Measurements from ENCODE around the gene COX10.
"Not testable (repeated sequence)": the region's sequence is repeated elsewhere in the genome, so short reads cannot be mapped to it uniquely, and the experiment has no call there.

Gene COX10

DNA sequence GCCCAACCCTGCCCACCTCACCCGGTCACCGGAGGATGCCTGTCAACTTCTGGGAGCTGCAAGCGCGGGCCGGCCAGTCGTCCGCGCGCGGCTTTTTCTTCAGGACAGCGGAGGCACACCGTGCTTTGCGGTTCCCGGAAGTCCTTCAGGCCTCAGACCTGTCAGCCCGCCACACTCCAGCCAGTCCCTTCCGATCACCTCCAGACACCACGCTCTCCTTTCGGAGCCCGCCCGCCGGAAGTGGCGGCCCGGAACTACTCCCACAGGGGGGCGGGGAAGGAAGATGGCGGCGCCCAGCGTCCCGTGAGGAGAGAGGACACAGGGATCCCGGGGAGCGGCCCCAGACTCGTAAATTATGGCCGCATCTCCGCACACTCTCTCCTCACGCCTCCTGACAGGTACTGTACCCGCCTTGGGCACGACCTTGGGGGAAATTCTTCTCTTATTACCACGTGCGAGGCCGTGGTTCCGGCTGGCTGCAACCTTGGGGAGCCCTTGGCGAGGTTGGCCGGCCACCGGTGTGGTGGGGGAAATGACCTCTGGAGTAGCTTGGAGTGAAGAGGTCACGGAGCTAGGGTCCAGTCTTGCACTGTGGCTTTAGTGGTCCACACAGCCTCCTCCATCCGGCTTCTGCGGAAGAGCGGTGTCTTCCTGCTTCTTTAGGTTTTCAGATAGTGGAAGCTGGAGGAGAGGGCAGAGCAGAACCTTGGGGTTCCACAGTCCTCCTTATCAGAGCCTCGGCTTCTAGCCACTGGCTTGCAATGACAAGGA is at the start of gene COX10:
Gene COX10 (plus strand): TSS at position 254 of the 771 bp plus-strand sequence. CDS start 102 bp downstream, at position 356.
- peak in 1 of 2 experiments; percentile 71 for DNase-seq

DNA sequence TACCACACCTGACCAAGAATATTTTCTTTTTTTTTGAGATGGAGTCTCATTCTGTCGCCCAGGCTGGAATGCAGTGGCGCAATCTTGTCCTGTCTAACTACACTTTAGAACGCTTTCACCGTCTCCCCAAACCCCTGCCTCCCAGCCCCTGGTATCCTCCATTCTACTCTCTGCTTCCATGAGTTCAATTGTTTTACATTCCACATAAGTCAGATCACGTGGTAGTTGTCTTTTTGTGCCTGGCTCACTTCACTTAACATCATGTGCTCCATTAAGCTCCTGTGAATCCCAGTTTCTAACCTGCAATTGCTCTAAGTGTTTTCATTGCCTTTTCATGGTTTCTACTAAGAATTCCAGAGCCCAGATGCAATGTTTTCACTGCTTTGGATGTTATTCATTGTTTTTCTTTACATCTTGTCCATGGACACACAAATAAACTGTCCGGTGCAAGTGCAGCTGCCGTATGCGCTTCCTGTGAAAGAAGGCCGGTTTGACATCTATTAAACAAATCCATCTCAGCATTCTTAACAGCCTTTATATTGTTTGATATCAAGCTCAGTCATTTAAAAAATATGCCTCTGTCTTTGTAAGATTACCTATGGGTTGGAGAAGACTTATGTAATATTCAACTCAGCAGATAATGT is 47.5 kb upstream of the COX10 start:
- DNase-seq, result not testable (repeated sequence)

DNA sequence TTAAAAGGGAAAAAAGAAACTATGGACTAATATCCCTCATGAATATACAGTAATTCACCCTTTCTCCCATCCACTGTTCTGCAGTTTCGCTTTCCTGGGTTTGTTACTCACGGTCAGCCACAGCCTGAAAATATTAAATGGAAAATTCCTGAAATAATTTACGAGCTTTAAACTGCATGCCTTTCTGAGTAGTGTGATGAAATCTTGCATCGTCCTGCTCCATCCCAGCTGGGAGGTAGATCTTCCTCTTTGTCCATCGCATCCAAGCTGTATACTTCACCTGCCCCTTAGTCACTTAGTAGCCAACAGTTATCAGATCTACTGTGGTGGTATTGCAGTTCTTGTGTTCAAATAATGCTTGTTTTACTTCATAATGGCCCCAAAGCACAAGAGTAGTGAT is 39.5 kb upstream of the COX10 start:
- not testable (repeated sequence) for DNase-seq

DNA sequence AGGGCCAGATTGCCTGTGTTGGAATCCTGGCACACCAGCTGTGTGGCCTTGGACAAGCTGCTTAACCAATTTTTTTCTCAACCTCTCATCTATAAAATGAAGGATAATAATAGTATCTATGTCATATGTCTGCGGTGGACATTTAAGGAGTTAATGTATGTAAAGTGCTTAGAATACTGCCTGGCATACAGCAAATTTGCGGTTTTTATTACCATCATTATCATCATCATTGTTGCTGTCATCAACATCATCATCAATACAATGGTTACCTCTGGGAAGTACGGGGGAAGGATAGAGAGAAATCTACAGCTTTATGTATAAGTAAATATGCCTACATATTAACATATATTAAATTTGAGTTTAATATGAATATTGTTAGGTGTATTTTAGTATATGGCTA is 37.1 kb upstream of the COX10 start:
- no peak for DNase-seq

- DNase-seq, result no peak
Measured at GRCh38 chr17:14033166-14033565, 36.1 kb upstream of the COX10 start.

DNA sequence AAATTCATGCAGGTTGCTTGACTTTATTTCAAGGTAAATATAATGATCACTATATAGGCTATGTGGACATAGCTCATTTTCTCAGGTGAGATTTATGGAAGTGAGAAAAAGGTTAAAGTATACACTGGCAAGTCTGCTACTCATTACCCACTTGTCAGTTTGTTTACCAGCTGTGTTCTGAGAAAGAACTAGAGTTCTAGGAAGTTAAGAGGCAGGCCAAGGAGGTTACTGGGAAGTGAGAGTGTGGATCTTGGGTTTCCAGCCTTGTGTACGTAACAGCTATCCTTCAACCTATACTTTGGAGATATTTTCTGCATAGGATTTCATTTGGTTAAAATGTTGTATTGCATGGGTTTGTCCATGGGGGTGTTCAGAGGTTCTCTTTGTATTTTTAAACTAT is 31.9 kb upstream of the COX10 start:
- no peak for DNase-seq

GRCh38 chr17:14038206-14038605 is 31.1 kb upstream of the COX10 start:
- DNase-seq, result no peak

DNA sequence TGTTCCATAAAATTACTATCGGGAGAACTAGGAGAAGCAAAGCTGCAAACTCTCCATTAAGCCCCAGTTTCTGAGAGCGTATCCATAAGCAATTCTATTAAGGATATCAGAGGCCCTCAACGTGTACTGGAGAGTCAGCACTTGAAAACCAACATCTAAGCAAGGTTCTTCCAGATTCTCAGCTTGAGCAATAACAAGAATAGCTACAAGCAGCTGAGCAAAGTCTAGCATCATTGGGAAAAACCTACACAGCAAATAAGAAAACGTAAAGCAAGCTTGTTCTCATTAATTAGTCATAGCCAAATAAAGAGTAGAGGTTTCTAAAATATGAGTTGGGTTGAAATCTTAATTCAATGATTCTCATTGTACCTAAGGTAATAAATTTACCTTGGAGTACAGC is 26.9 kb upstream of the COX10 start:
- DNase-seq, result no peak

DNA sequence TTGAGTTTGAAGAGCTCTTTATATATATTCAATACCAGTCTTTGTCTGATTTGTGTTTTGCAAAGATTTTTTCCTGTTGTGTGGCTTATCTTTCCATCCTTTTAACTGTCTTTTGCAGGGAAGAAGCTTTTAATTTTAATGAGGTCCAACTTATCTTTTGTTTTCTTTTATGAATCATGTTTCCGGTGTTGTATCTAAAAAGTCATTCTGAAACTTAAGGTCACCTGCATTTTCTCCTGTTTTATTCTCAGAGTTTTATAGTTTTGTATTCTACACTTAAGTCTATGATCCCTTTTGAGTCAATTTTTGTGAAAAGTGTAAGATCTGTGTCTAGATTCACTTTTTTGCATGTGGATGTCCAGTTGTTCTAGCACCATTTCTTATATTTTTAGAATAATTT is 24.6 kb upstream of the COX10 start:
- no peak for DNase-seq

GRCh38 chr17:14046978-14047377 is 22.3 kb upstream of the COX10 start:
- DNase-seq, result no peak

GRCh38 chr17:14047591-14047990 is 21.7 kb upstream of the COX10 start:
- no peak for DNase-seq

GRCh38 chr17:14048169-14048568 is 21.1 kb upstream of the COX10 start:
- DNase-seq, result no peak

DNA sequence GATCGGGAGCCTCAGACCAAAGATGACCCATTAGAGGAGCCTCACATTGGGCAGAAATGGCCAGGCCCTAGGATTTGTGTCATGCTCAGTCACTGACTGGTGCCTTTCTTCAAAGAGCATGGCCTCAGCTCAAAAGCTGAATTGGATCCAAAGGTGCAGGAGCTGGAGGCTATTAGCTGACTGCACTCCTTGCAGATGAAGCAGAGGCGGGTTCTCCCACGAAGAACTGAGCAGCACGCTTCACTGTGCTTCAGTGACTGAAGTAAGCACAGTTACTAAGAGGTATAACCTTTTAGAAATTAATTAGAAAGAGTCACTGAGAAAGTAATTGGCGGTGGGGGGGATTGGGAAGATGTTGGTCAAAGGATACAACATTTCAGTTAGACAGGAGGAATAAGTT is 18.7 kb upstream of the COX10 start:
- no peak for DNase-seq

DNA sequence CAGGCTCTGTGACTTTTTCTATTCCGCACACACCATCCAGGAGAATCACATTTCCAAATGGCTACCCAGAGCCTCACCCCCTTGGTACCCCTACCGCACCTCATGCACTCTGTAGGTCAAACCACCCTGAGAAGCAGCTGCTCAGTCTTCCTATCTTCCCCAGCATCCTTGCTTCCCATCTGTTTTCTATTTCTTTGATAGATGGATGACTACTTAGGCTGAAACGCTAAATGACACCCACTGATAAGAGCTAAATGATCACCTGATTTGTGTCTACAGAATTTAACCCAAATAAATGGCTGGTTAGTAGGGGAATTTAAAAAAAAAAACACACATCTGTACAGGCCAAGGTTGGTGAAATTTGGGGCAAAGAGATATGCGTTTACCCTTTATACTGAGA is 17.6 kb upstream of the COX10 start:
- no peak for DNase-seq

GRCh38 chr17:14052886-14053615 is 16.3 kb upstream of the COX10 start:
- no peak for DNase-seq

DNA sequence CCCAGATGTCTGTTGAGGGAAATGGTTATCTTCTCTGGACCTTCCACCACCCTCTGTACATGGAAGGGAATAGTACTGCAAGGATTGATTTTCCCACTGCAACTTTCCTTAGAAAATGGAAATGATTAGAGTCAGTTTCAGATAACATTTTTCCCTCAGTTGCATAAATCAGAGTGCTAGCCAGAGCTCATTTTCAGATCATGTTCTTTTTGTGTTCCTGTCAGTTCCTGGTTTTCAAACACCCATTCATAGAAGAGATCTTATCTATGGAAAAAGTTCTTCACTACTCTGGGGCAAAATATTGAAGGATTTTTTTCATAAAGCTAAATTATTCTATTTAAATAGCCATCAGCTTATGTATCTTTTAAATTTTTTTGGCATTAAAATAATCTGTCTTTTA is 11.7 kb upstream of the COX10 start:
- DNase-seq, result no peak

DNA sequence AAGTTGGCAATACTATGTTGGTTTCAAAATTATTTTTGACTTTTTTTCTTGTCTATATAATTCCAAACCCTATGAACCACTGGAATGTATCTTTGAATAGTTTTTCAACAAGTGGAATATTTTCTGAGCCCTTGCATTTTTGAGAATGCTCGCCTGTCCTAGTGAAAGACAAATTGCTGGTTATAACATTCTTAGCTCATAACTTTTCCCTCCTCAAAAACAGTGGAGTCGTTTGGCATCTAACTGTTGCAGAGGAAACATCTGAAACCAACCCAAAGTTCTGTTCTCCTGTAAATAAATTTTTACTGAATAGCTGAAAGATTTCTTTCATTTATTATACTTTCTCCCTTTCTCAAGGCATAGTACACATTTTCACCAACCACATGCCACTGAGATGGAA is 11.3 kb upstream of the COX10 start:
- no peak for DNase-seq

GRCh38 chr17:14060706-14061105 is 8.6 kb upstream of the COX10 start:
- DNase-seq, result no peak

DNA sequence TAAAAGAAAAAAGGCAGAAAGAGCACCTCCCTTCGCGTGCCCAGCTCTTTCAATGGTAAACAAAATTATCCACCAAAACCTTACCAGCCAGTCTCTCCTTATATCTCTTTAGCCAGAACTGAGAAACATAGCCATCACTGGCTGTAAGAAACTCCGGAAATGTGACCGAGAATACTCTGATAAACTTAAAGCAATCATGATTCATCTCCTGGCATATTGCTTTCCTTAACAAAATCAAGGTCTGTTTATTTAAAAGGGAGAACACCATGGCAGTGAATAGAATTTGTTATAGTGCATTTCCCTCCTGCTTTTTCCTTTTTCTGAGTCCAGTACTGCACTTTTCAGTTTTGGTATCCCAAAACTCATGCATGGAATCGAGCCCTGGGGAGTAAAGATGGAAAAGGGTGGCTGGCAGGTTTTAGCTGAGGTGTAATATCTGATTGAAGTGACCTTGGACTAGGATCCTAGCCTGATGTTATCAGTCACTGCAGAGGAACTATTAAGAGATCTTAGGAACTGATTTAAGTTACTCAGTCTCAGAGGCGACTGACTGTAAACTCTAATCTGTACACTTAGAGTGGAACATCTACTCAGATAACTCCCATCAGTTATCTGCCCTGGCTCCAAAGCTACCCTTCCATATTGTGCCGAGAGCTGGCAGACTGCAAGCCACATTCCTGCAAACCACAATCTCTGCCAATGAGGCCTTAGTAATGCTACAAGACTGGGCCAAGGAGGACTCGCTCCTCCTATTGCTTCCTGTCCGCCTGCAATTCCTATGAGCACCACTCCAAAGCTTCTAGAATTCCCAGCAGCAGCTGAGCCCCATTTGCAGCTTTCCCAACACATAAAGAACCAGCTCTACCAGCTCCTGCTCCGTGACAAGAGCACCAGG is 7.4 kb upstream of the COX10 start:
- no peak for DNase-seq

DNA sequence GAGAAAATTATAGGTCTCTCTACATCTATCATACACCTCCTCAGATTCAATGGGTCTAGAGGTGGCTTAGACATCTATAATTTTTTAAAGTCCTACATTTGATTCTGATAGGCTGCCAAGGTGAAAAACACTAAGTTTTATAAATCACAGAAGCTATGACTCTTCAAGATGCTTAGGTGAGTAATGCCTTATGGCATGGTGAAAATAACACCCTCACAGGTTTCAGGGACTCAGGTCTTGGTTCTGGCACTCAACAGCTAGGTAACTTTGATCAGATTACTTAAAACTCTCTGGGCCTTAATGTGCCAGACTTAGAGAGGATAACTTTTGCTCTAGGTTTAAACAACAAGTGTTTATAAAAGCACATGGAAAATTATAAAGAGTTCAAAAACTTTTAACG is 2.0 kb upstream of the COX10 start:
- no peak for DNase-seq

- DNase-seq, result no peak
Measured at GRCh38 chr17:14068542-14069250, 608 bp upstream of the COX10 start.

- DNase-seq, result no peak
Measured at GRCh38 chr17:14070344-14070984, 1.2 kb downstream of the COX10 start.

All from cerebellar nuclear complex (tissue), 1 donor.